Spleen (tissue), 11 donors: ENCODE measurements around the gene ALDH1A1. TPM values are rescaled to one million over a fixed set of nuclear protein-coding genes. Genes with fewer than 3 reads are reported as not detected.

Experiments used
- DNase-seq: peaks from one replicate; pipeline ENCODE4 v3.0.0-alpha.2; 2020
- H3K27ac ChIP-seq, 8 donors: fragments of 200-600 bp; sonication (generic) in 7 of 8; 1 replicate in 4 of 8; 2 replicates in 4 of 8; pipeline versions ENCODE4 v1.5.0 to v1.8.0; 2016 to 2021; ENCODE audit warnings: inconsistent platforms in 4 of 8, mild to moderate bottlenecking in 4 of 8, moderate library complexity in 1 of 8
- H3K27me3 ChIP-seq, 7 donors: fragments of 200-600 bp; sonication (generic) in 6 of 7; replicated peaks in 1 of 7; 1 replicate in 4 of 7; 2 replicates in 3 of 7; pipeline versions ENCODE4 v1.5.0 to v1.8.0; 2016 to 2021; ENCODE audit warnings: inconsistent platforms in 3 of 7, mild to moderate bottlenecking in 1 of 7
- H3K36me3 ChIP-seq, 6 donors: fragments of 200-600 bp; sonication (generic) in 5 of 6; 1 replicate in 4 of 6; 2 replicates in 2 of 6; pipeline versions ENCODE4 v1.5.0 to v1.8.0; 2016 to 2021; ENCODE audit warnings: inconsistent platforms in 2 of 6
- H3K4me1 ChIP-seq, 6 donors: fragments of 200-600 bp; sonication (generic) in 5 of 6; 1 replicate in 3 of 6; 2 replicates in 3 of 6; pipeline versions ENCODE4 v1.5.0 to v1.8.0; 2016 to 2021; ENCODE audit warnings: inconsistent platforms in 3 of 6
- H3K4me3 ChIP-seq, 8 donors: fragments of 200-600 bp; sonication (generic) in 7 of 8; 1 replicate in 4 of 8; 2 replicates in 4 of 8; pipeline versions ENCODE4 v1.5.0 to v1.8.0; 2016 to 2021; ENCODE audit warnings: inconsistent platforms in 4 of 8, mild to moderate bottlenecking in 4 of 8, moderate library complexity in 2 of 8
- H3K9me3 ChIP-seq, 8 donors: fragments of 200-600 bp; sonication (generic) in 7 of 8; 1 replicate in 4 of 8; 2 replicates in 4 of 8; pipeline versions ENCODE4 v1.5.0 to v1.8.0; 2016 to 2021; ENCODE audit warnings: inconsistent platforms in 4 of 8
- POLR2A ChIP-seq, 3 donors: fragments of 450-650 bp; IDR thresholded peaks; one replicate each; pipeline ENCODE4 v1.5.1; 2017; ENCODE audit warnings: antibody characterized with exemption in 3 of 3, mild to moderate bottlenecking in 1 of 3
- POLR2AphosphoS5 ChIP-seq, 3 donors: sonication (generic); formaldehyde crosslinking; IDR thresholded peaks; one replicate each; pipeline ENCODE4 v1.5.1; 2017; ENCODE audit warnings: antibody characterized with exemption in 3 of 3
- WGBS, 5 donors: extraction: QIAGEN DNeasy Blood & Tissue Kit in 3 of 5; methylation state at CpG; one replicate each; pipeline versions ENCODE4 v1.1.5 to v1.1.7; 2013 to 2018; 5-methylcytosine and 5-hydroxymethylcytosine counted together
- intact Hi-C: fragments of 100-400 bp; cut with DNase I; formaldehyde crosslinking; loops from one replicate; pipeline ENCODE4 v1.15.0; 2023; ENCODE audit warnings: low total_unique reads
- polyA plus RNA-seq, 3 donors: library from polyadenylated mRNA; stranded (reverse); fragments of 200-250 nt; gene quantifications; one replicate each; pipeline ENCODE4 v1.2.1, GENCODE V29; 2013
- total RNA-seq, 7 donors: library from RNA; depleted of rRNA in 3 of 7; stranded (reverse); fragments of >200 nt in 3 of 7; fragmentation: NEBNext Ultra II Directional in 4 of 7; extraction: Animal tissue kit (Norgen Biotek cat#: 25700) in 4 of 7; gene quantifications; one replicate each; pipeline versions ENCODE4 v1.1.0 to v1.2.1, GENCODE V29; 2016 to 2021
- TF ChIP-seq, protein P1 (sequence below), 11 experiments: fragments of 200-600 bp in 7 of 11; fragments of 450-650 bp in 4 of 11; sonication (generic) in 4 of 11; IDR thresholded peaks in 8 of 11; conservative IDR thresholded peaks in 3 of 11; 1 replicate in 7 of 11; 2 replicates in 4 of 11; pipeline versions ENCODE4 v1.4.0 to v1.8.0; 2016 to 2021; ENCODE audit warnings: antibody characterized with exemption in 11 of 11, inconsistent platforms in 4 of 11, mild to moderate bottlenecking in 1 of 11
- donor health status: healthy with polysubstance abuse.
- donor health status: DM: no; HTN: no; CAD: no; lungs with moderate emphysema.
- donor health status: DM: no; HTN: no; CAD: no.
- donor health status: Bipolar disorder and iron deficiency.
- donor health status: healthy.
- donor health status: DM: no; HTN: no; CAD: no.
- donor health status: DM: yes; HTN: yes; CAD: no.

ALDH1A1 gene
- total and polyA plus RNA-seq, 10 donors: 19.1 to 129 (median 64.4) TPM

DNA sequence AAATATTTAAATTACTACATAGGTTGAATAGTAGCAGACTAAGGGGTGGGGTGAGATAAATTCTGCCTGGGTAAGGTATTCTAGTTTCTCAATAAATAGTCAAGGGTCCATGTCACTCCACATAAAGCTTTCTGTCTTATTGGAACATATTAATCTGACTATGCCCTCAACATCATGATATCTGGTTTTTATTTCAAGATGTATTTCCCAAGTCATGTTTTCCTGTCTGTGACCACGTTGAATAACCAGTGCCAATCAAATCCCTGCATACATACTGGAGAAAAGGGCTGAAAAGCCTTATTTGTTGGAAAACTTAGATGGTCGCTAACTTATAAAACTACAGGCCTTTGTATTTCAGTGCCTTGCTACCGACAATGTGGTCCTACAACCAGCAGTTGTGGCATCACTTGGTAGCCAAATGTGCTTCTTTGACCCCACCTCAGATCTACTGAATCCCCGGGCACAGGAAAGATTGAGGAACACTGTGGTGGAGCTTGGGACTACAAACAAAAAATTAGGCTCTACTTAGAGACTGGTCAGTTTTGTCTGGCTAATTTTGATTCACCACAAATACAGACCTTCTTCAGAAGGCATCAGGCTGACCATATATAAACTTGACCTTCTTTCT lies 39.4 kb downstream of the ALDH1A1 start:
- Histone ChIP-seq H3K27me3 (no peaks in the 10 kb centered on the region), H3K4me1 (peaks cover 0 to 7% (median 0%) of the 10 kb centered on the region in 6 donors), H3K4me3 (no peak overlapping the region), H3K9me3 (no peaks in the 10 kb centered on the region), H3K27ac (peak overlapping the region in 3 of 8 donors; percentile 20 to 64 (median 59)), H3K36me3 (peaks cover 0 to 15% (median 0%) of the 10 kb centered on the region in 6 donors)
- TF ChIP-seq POLR2AphosphoS5 (IDR thresholded peaks at IDR 0.05) (no peak), POLR2A (IDR thresholded peaks at IDR 0.05) (no peak)
- TF ChIP-seq, protein P1, sequence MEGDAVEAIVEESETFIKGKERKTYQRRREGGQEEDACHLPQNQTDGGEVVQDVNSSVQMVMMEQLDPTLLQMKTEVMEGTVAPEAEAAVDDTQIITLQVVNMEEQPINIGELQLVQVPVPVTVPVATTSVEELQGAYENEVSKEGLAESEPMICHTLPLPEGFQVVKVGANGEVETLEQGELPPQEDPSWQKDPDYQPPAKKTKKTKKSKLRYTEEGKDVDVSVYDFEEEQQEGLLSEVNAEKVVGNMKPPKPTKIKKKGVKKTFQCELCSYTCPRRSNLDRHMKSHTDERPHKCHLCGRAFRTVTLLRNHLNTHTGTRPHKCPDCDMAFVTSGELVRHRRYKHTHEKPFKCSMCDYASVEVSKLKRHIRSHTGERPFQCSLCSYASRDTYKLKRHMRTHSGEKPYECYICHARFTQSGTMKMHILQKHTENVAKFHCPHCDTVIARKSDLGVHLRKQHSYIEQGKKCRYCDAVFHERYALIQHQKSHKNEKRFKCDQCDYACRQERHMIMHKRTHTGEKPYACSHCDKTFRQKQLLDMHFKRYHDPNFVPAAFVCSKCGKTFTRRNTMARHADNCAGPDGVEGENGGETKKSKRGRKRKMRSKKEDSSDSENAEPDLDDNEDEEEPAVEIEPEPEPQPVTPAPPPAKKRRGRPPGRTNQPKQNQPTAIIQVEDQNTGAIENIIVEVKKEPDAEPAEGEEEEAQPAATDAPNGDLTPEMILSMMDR (IDR thresholded peaks at IDR 0.05 in 8 of 11, conservative IDR thresholded peaks at IDR 0.05 in 3 of 11): no peak
- WGBS, 5 donors: 80 to 89% (median 84%) methylated on average over 4 of the region's 4 CpGs
- intact Hi-C loops: no loop called here
- no peak for DNase-seq

DNA sequence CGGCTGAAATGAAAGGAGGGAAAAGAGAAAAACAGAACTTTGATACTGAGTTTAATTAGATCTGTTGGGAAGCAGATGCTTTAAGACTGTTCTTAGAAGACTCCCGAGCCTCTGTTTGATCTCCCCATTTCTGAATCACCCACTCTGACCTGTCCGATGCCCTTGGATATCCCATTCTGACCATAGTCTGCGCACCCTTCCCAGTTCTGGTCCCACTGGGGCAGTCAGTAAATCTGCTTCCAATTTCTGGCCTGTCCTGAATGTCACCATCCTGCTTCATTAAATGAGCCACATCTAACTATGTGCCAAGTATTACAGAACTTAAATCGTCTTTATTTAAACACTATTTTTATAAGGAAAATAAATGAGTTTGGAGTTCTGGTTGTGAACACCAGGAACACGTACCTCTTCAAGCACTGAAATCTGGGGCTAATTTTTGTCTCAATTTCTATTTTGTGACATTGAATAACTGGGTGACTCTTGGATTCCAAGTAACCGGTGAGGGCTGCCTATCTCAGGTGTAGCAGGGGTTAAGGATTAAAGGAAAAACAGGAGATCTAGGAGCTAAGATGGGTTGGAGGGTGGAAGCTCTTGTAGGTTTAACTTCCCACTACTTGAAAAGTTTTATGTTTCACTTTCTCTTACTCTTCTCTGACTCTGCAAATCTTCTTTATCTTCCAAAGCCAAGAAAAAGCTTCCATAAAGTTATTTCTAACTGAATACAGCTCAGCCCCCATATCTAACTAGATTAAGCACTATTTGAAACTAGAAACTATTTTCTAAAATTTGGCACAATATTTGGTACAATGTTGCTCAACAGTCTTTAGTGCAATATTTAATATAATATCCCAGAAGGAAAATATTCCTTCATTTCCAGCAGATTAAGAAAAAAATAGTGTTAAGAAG lies 40.1 kb downstream of the ALDH1A1 start:
- WGBS, 5 donors: 85 to 94% (median 88%) methylated on average over 7 of the region's 7 CpGs
- no peak for TF ChIP-seq POLR2A (IDR thresholded peaks at IDR 0.05)
- TF ChIP-seq, protein P1 (IDR thresholded peaks at IDR 0.05 in 8 of 11, conservative IDR thresholded peaks at IDR 0.05 in 3 of 11): no peak
- TF ChIP-seq POLR2AphosphoS5 (IDR thresholded peaks at IDR 0.05): no peak
- Histone ChIP-seq H3K4me1 (peaks cover 0 to 3% (median 1%) of the 10 kb centered on the region in 6 donors), H3K9me3 (no peaks in the 10 kb centered on the region), H3K27me3 (no peaks in the 10 kb centered on the region), H3K36me3 (peaks cover 0 to 15% (median 0%) of the 10 kb centered on the region in 6 donors), H3K4me3 (no peak overlapping the region), H3K27ac (peak overlapping the region in 5 of 8 donors; percentile 34 to 64 (median 49))
- intact Hi-C loops: no loop called here
- DNase-seq: no peak

DNA sequence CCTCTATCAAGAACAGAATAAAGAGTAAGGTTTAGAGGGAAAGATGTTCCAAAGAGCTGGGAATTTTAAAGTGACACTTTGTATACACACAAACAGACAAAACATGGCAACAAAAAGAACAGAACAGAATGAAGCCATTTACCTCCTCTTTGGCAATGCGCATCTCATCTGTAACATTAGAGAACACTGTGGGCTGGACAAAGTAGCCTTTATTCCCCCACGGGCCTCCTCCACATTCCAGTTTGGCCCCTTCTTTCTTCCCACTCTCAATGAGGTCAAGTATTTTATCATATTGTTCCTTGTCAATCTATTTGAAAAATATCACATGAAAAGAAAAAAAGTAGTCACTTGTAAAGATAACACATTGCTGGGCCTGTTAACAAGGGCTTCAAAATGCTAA lies 41.0 kb downstream of the ALDH1A1 start:
- H3K4me3 ChIP-seq: no peak overlapping the region
- H3K4me1 ChIP-seq: peaks cover 0 to 13% (median 3%) of the 10 kb centered on the region in 6 donors
- H3K9me3 ChIP-seq: no peaks in the 10 kb centered on the region
- TF ChIP-seq POLR2A (IDR thresholded peaks at IDR 0.05) (no peak), POLR2AphosphoS5 (IDR thresholded peaks at IDR 0.05) (no peak)
- TF ChIP-seq, protein P1 (IDR thresholded peaks at IDR 0.05 in 8 of 11, conservative IDR thresholded peaks at IDR 0.05 in 3 of 11): no peak
- 76 to 85% (median 84%) methylated on average over 2 of the region's 2 CpGs for WGBS, 5 donors
- DNase-seq: no peak
- H3K36me3 ChIP-seq: peaks cover 0 to 15% (median 0%) of the 10 kb centered on the region in 6 donors
- intact Hi-C loops: no loop called here
- H3K27ac ChIP-seq: peak overlapping the region in 1 of 8 donors; percentile 64
- no peaks in the 10 kb centered on the region for H3K27me3 ChIP-seq
